Mucosa of rectum (tissue), 2 donors: ENCODE data around the gene PLS3.
A peak's percentile ranks its signal among the peaks of the same experiment; 100 is the strongest.
"Not testable (repeated sequence)": the region's sequence is repeated elsewhere in the genome, so short reads cannot be mapped to it uniquely, and the experiment has no call there.

Experiments used
- H3K27ac ChIP-seq, 2 donors: one replicate each; pipeline ENCODE4 v1.7.0; 2013; ENCODE audit warnings: inconsistent platforms in 2 of 2, low read depth in 2 of 2, low read length in 2 of 2
- H3K27me3 ChIP-seq, 2 donors: one replicate each; pipeline ENCODE4 v1.7.0; 2013; ENCODE audit warnings: low read length in 2 of 2; ENCODE audit not compliant: control insufficient read depth in 2 of 2, insufficient read depth in 2 of 2
- H3K36me3 ChIP-seq, 2 donors: one replicate each; pipeline ENCODE4 v1.7.0; 2013; ENCODE audit warnings: low read length in 2 of 2; ENCODE audit not compliant: control insufficient read depth in 2 of 2, insufficient read depth in 2 of 2
- H3K4me1 ChIP-seq, 2 donors: one replicate each; pipeline ENCODE4 v1.7.0; 2013; ENCODE audit warnings: low read length in 2 of 2, mild to moderate bottlenecking in 1 of 2; ENCODE audit not compliant: control insufficient read depth in 2 of 2, insufficient read depth in 2 of 2
- H3K4me3 ChIP-seq, 2 donors: one replicate each; pipeline ENCODE4 v1.7.0; 2013; ENCODE audit warnings: low read length in 2 of 2
- H3K9ac ChIP-seq, 2 donors: one replicate each; pipeline ENCODE4 v1.7.0; 2013; ENCODE audit warnings: low read length in 2 of 2, low read depth in 1 of 2, mild to moderate bottlenecking in 1 of 2
- H3K9me3 ChIP-seq, 2 donors: one replicate each; pipeline ENCODE4 v1.7.0; 2013; ENCODE audit warnings: low read length in 2 of 2; ENCODE audit not compliant: control insufficient read depth in 2 of 2
- donor health status: healthy.
- donor health status: Normal muscosa, but diverticular disease.

The PLS3 gene

GRCh38 chrX:115603534-115604074, 42.6 kb downstream of the PLS3 start:
- H3K36me3 ChIP-seq, result no peaks in the 10 kb centered on the region
- H3K4me3 ChIP-seq, result no peak overlapping the region
- H3K9me3 ChIP-seq, result no peaks in the 10 kb centered on the region
- H3K27me3 ChIP-seq, result peaks cover 0 to 5% of the 10 kb centered on the region in 2 donors
- H3K4me1 ChIP-seq, result no peaks in the 10 kb centered on the region
- no peak overlapping the region for H3K9ac ChIP-seq
- no peak overlapping the region for H3K27ac ChIP-seq

- H3K9ac ChIP-seq, result no peak overlapping the region
- no peaks in the 10 kb centered on the region for H3K4me1 ChIP-seq
- no peaks in the 10 kb centered on the region for H3K9me3 ChIP-seq
- H3K27me3 ChIP-seq, result peaks cover 0 to 5% of the 10 kb centered on the region in 2 donors
- H3K27ac ChIP-seq, result no peak overlapping the region
- no peaks in the 10 kb centered on the region for H3K36me3 ChIP-seq
- H3K4me3 ChIP-seq, result no peak overlapping the region
Observed at GRCh38 chrX:115606861-115607260, 45.9 kb downstream of the PLS3 start.

GRCh38 chrX:115609621-115610020, 48.6 kb downstream of the PLS3 start:
- no peak overlapping the region for H3K4me3 ChIP-seq
- H3K4me1 ChIP-seq, result no peaks in the 10 kb centered on the region
- no peaks in the 10 kb centered on the region for H3K27me3 ChIP-seq
- H3K9me3 ChIP-seq, result no peaks in the 10 kb centered on the region
- no peaks in the 10 kb centered on the region for H3K36me3 ChIP-seq
- no peak overlapping the region for H3K27ac ChIP-seq
- no peak overlapping the region for H3K9ac ChIP-seq

GRCh38 chrX:115616943-115617563, 56.1 kb downstream of the PLS3 start:
- Histone ChIP-seq H3K27me3 (peaks cover 0 to 4% of the 10 kb centered on the region in 2 donors), H3K36me3 (no peaks in the 10 kb centered on the region), H3K27ac (no peak overlapping the region), H3K9me3 (no peaks in the 10 kb centered on the region), H3K4me1 (no peaks in the 10 kb centered on the region), H3K9ac (peak overlapping the region in 1 of 2 donors; percentile 24), H3K4me3 (no peak overlapping the region)

- no peaks in the 10 kb centered on the region for H3K36me3 ChIP-seq
- H3K4me3 ChIP-seq, result no peak overlapping the region
- no peaks in the 10 kb centered on the region for H3K27me3 ChIP-seq
- no peaks in the 10 kb centered on the region for H3K4me1 ChIP-seq
- H3K9me3 ChIP-seq, result no peaks in the 10 kb centered on the region
- H3K9ac ChIP-seq, result no peak overlapping the region
- no peak overlapping the region for H3K27ac ChIP-seq
Observed at GRCh38 chrX:115622534-115622933, 61.6 kb downstream of the PLS3 start.

- no peaks in the 10 kb centered on the region for H3K27me3 ChIP-seq
- H3K4me3 ChIP-seq, result no peak overlapping the region
- no peaks in the 10 kb centered on the region for H3K4me1 ChIP-seq
- no peaks in the 10 kb centered on the region for H3K9me3 ChIP-seq
- H3K9ac ChIP-seq, result no peak overlapping the region
- H3K27ac ChIP-seq, result no peak overlapping the region
- no peaks in the 10 kb centered on the region for H3K36me3 ChIP-seq
Observed at GRCh38 chrX:115624916-115625315, 63.9 kb downstream of the PLS3 start.

- no peaks in the 10 kb centered on the region for H3K4me1 ChIP-seq
- no peak overlapping the region for H3K4me3 ChIP-seq
- no peaks in the 10 kb centered on the region for H3K9me3 ChIP-seq
- H3K36me3 ChIP-seq, result no peaks in the 10 kb centered on the region
- no peaks in the 10 kb centered on the region for H3K27me3 ChIP-seq
- no peak overlapping the region for H3K27ac ChIP-seq
- no peak overlapping the region for H3K9ac ChIP-seq
Observed at GRCh38 chrX:115625572-115626301, 64.8 kb downstream of the PLS3 start.

GRCh38 chrX:115630204-115630603, 69.2 kb downstream of the PLS3 start:
- no peaks in the 10 kb centered on the region for H3K36me3 ChIP-seq
- H3K27me3 ChIP-seq, result no peaks in the 10 kb centered on the region
- no peak overlapping the region for H3K9ac ChIP-seq
- H3K9me3 ChIP-seq, result no peaks in the 10 kb centered on the region
- no peaks in the 10 kb centered on the region for H3K4me1 ChIP-seq
- no peak overlapping the region for H3K27ac ChIP-seq
- H3K4me3 ChIP-seq, result no peak overlapping the region

GRCh38 chrX:115632455-115632854, 71.5 kb downstream of the PLS3 start:
- no peak overlapping the region for H3K9ac ChIP-seq
- no peak overlapping the region for H3K4me3 ChIP-seq
- no peaks in the 10 kb centered on the region for H3K9me3 ChIP-seq
- no peak overlapping the region for H3K27ac ChIP-seq
- H3K27me3 ChIP-seq, result no peaks in the 10 kb centered on the region
- no peaks in the 10 kb centered on the region for H3K36me3 ChIP-seq
- H3K4me1 ChIP-seq, result no peaks in the 10 kb centered on the region

- not testable (repeated sequence) for H3K9me3 ChIP-seq, H3K4me3 ChIP-seq, H3K27ac ChIP-seq, H3K36me3 ChIP-seq, H3K27me3 ChIP-seq, H3K9ac ChIP-seq, H3K4me1 ChIP-seq
Observed at GRCh38 chrX:115633397-115633796, 72.4 kb downstream of the PLS3 start.
